Adrenal gland (tissue), 12 donors: ENCODE results near the gene SLC25A43. TPM values are rescaled to one million over a fixed set of nuclear protein-coding genes. Genes with fewer than 3 reads are reported as not detected.

Experiments
- DNase-seq, 7 donors: peaks; one replicate each; pipeline ENCODE4 v3.0.0-alpha.2; 2019 to 2020
- H3K27ac ChIP-seq, 5 donors: fragments of 200-600 bp; sonication (generic) in 4 of 5; 1 replicate in 3 of 5; 2 replicates in 2 of 5; pipeline versions ENCODE4 v1.5.1 to v1.8.0; 2016 to 2020; ENCODE audit warnings: mild to moderate bottlenecking in 1 of 5
- H3K27me3 ChIP-seq: fragments of 200-600 bp; 2 replicates; pipeline ENCODE4 v1.8.0; 2021
- H3K36me3 ChIP-seq, 2 donors: fragments of 200-600 bp; replicated peaks in 1 of 2; 1 replicate in 1 of 2; 2 replicates in 1 of 2; pipeline versions ENCODE4 v1.5.1 to v1.8.0; 2018 to 2022
- H3K4me1 ChIP-seq, 2 donors: fragments of 200-600 bp; replicated peaks in 1 of 2; 1 replicate in 1 of 2; 2 replicates in 1 of 2; pipeline versions ENCODE4 v1.5.1 to v1.8.0; 2018 to 2021
- H3K4me3 ChIP-seq, 4 donors: fragments of 200-600 bp; sonication (generic) in 3 of 4; one replicate each; pipeline ENCODE4 v1.5.1; 2016 to 2018
- H3K9me3 ChIP-seq, 3 donors: fragments of 200-600 bp; sonication (generic) in 1 of 3; replicated peaks in 1 of 3; 1 replicate in 2 of 3; 2 replicates in 1 of 3; pipeline versions ENCODE4 v1.5.1 to v1.8.0; 2016 to 2021
- POLR2A ChIP-seq, 2 donors: fragments of 450-650 bp; IDR thresholded peaks; one replicate each; pipeline ENCODE4 v1.6.1; 2017; ENCODE audit warnings: antibody characterized with exemption in 2 of 2, mild to moderate bottlenecking in 2 of 2, moderate library complexity in 1 of 2
- WGBS, 4 donors: extraction: QIAGEN DNeasy Blood & Tissue Kit in 2 of 4; methylation state at CpG; one replicate each; pipeline versions ENCODE4 v1.1.5 to v1.1.7; 2013 to 2017; 5-methylcytosine and 5-hydroxymethylcytosine counted together
- intact Hi-C, 2 donors: fragments of 100-400 bp; cut with DNase I; formaldehyde crosslinking; loops; one replicate each; pipeline versions ENCODE4 v1.14.1 to v1.15.0; 2022 to 2023
- polyA plus RNA-seq, 3 donors: library from polyadenylated mRNA; stranded (reverse); fragments of 200-250 nt in 2 of 3; fragments of 350-450 nt in 1 of 3; fragmentation: Illumina TruSeq in 1 of 3; extraction: RNeasy Lipid Tissue Mini Kit (QIAGEN cat#74804) in 1 of 3; gene quantifications; one replicate each; pipeline ENCODE4 v1.2.3, GENCODE V29; 2013 to 2014
- total RNA-seq, 9 donors: library from RNA; depleted of rRNA in 4 of 9; stranded (reverse); fragments of >200 nt in 4 of 9; fragments of 120-200 nt in 1 of 9; fragmentation: NEBNext Ultra II Directional in 1 of 9; extraction: Animal tissue kit (Norgen Biotek cat#: 25700) in 1 of 9; gene quantifications; one replicate each; pipeline versions ENCODE4 v1.1.0 to v1.2.4, GENCODE V29; 2013 to 2023
- TF ChIP-seq, protein P1 (sequence below), 6 experiments: fragments of 450-650 bp in 4 of 6; fragments of 200-600 bp in 2 of 6; sonication (generic) in 1 of 6; IDR thresholded peaks; 1 replicate in 5 of 6; 2 replicates in 1 of 6; pipeline versions ENCODE4 v1.5.1 to v1.8.0; 2016 to 2021; ENCODE audit warnings: antibody characterized with exemption in 6 of 6, mild to moderate bottlenecking in 2 of 6, moderate library complexity in 1 of 6
- donor health status: healthy with polysubstance abuse.
- donor health status: Bipolar disorder and iron deficiency.
- donor health status: DM: yes; HTN: yes; CAD: no.
- donor health status: DM: no; HTN: no; CAD: no.
- donor health status: DM: no; HTN: no; CAD: no.
- donor health status: DM: yes; HTN: yes; CAD: no.

The SLC25A43 gene
- total and polyA plus RNA-seq, 12 donors: 0.72 to 10.2 (median 3.8) TPM

DNA sequence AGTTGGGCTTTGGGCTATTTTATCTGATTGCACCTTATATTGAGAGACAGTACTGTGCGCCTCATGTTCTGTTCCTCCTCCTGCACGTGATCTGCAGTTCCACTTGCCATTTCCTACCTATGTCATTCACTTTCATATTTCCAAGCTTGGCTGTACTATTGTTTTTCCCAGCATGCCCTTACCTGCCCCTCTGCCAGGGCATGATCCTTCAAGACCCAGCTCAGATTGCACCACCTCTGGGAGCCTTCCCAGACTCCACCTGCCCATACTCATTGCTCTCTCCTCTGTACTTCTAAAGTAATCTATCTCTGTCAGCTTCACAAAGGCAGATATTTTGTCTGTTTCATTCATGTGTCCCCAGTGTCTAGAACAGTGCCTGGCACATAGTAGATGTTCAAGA is 80.7 kb downstream of the SLC25A43 start:
- intact Hi-C loops: no loop called here
- Histone ChIP-seq H3K9me3 (no peaks in the 10 kb centered on the region), H3K27ac (no peak overlapping the region), H3K27me3 (no peaks in the 10 kb centered on the region), H3K4me3 (no peak overlapping the region), H3K36me3 (no peaks in the 10 kb centered on the region), H3K4me1 (peaks cover 6 to 8% of the 10 kb centered on the region in 2 donors)
- no peak for DNase-seq
- WGBS, 4 donors: 82 to 92% (median 88%) methylated on average over 2 of the region's 2 CpGs
- TF ChIP-seq, protein P1, sequence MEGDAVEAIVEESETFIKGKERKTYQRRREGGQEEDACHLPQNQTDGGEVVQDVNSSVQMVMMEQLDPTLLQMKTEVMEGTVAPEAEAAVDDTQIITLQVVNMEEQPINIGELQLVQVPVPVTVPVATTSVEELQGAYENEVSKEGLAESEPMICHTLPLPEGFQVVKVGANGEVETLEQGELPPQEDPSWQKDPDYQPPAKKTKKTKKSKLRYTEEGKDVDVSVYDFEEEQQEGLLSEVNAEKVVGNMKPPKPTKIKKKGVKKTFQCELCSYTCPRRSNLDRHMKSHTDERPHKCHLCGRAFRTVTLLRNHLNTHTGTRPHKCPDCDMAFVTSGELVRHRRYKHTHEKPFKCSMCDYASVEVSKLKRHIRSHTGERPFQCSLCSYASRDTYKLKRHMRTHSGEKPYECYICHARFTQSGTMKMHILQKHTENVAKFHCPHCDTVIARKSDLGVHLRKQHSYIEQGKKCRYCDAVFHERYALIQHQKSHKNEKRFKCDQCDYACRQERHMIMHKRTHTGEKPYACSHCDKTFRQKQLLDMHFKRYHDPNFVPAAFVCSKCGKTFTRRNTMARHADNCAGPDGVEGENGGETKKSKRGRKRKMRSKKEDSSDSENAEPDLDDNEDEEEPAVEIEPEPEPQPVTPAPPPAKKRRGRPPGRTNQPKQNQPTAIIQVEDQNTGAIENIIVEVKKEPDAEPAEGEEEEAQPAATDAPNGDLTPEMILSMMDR (IDR thresholded peaks at IDR 0.05): no peak
- no peak for TF ChIP-seq POLR2A (IDR thresholded peaks at IDR 0.05)

DNA sequence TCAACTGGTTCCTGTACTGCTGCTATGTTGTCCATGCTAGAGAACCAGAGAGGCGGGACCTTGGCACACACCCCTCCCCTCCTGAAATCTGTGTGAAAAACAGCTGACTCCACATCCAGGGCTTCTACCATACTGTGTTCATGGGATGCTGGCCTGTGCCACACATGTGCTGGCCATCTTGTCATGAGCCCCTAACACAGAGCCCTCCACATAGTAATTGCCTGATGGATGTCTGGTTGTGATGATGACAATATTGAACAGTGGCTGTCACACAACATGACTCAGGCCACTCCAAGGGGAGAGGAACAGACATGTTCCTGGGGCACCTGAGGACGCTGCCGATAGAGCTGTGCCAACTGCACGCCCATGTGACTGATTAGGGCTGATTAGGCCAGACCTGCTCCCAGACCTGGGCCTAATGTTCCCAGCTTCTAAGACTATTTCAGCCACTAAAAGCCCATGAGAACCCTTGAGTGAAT is 82.2 kb downstream of the SLC25A43 start:
- WGBS, 4 donors: 43 to 100% (median 80%) methylated on average over 1 to 4 of the region's 4 CpGs; no CpG with 5 or more reads in 1 of the 4 donors
- no peaks in the 10 kb centered on the region for H3K9me3 ChIP-seq
- H3K36me3 ChIP-seq: no peaks in the 10 kb centered on the region
- H3K27ac ChIP-seq: peak overlapping the region in 3 of 5 donors; percentile 13 to 72 (median 37)
- H3K27me3 ChIP-seq: no peaks in the 10 kb centered on the region
- peaks cover 6 to 8% of the 10 kb centered on the region in 2 donors for H3K4me1 ChIP-seq
- intact Hi-C loops: no loop called here
- peak in 6 of 7 donors; percentile 54 to 91 (median 68) for DNase-seq
- no peak overlapping the region for H3K4me3 ChIP-seq
- TF ChIP-seq, protein P1 (IDR thresholded peaks at IDR 0.05): no peak
- TF ChIP-seq POLR2A (IDR thresholded peaks at IDR 0.05): no peak

DNA sequence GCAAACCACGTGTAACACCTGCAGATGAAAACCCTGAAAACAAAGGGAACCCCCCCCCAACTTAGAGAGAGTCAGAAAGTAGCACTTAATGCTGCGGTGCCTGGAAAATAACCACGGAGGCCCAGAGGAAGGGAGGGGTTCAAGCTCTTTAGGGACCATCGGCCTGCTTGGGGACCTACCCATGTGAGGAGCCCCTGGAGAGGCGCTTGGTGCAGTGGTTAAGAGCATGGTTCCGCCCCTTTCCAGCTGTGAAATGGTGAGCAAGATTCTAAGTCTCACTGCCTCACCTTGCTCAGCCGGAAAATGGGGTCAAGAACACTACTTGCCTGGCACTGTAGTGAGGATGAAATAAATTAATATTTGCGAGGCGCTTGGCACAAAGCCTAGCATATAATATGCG is 82.9 kb downstream of the SLC25A43 start:
- H3K4me3 ChIP-seq: peak overlapping the region in 1 of 4 donors; percentile 47
- no peak for DNase-seq
- peak overlapping the region in 4 of 5 donors; percentile 56 to 83 (median 72) for H3K27ac ChIP-seq
- TF ChIP-seq, protein P1 (IDR thresholded peaks at IDR 0.05): no peak
- TF ChIP-seq POLR2A (IDR thresholded peaks at IDR 0.05): no peak
- H3K9me3 ChIP-seq: no peaks in the 10 kb centered on the region
- H3K36me3 ChIP-seq: no peaks in the 10 kb centered on the region
- peaks cover 6 to 8% of the 10 kb centered on the region in 2 donors for H3K4me1 ChIP-seq
- H3K27me3 ChIP-seq: no peaks in the 10 kb centered on the region
- WGBS, 4 donors: 53 to 66% (median 58%) methylated on average over 3 to 10 of the region's 10 CpGs
- intact Hi-C loops: no loop called here

DNA sequence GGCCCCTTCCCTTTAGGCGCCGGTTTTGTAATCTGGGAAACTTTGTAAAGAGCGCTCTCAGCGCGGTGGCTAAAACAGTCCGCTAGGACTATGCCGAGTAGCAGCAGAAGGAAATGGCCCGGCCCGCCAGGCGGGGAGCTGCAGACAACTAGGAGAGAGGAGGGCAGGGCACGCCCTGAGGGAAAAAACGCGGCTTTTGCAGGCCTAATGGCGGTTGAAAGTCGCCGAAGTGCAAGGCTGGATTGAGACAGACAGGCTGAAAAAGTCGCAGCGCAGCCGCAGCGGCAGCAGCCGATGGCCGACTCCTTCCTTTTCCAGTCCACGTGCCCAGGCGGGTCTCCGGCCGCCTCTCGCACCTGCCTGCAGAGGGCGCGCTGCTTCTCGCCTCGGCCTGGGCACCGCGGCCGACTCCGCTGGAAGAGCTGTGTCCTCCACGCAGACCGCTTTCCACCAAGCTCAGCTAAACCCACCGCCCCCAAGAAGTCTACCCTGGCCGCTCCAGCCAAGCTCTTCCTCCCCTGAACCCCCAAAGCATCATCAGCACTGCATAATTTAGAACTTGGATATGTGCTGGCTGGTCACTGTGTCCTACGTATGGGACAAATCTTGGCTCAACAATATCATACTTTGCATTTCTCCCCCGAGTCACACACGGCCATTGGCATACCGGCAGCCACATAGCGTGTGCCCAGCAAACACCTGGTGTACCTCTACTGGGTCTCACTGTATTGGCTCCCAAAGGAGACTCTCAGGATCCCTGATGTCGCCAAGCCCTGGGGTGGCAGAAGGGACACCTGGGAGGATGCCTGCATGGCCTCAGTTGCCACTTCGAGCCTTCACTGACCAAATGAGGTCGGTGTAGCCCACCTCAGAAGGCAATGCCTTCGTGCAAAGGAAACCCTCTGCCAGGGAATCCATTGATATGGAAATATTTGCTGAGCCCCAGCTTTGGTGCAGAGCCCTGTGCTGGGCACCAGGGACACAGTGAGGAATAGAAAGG is 83.6 kb downstream of the SLC25A43 start:
- peaks cover 6 to 8% of the 10 kb centered on the region in 2 donors for H3K4me1 ChIP-seq
- H3K27ac ChIP-seq: peak overlapping the region in 4 of 5 donors; percentile 56 to 83 (median 72)
- H3K36me3 ChIP-seq: no peaks in the 10 kb centered on the region
- H3K27me3 ChIP-seq: no peaks in the 10 kb centered on the region
- H3K4me3 ChIP-seq: peak overlapping the region in 1 of 4 donors; percentile 47
- 11 to 42% (median 36%) methylated on average over 32 to 48 of the region's 48 CpGs; no CpG with 5 or more reads in 1 of the 4 donors for WGBS, 4 donors
- TF ChIP-seq, protein P1 (IDR thresholded peaks at IDR 0.05): peak; percentile 54 to 65 (median 62)
- TF ChIP-seq POLR2A (IDR thresholded peaks at IDR 0.05): peak in 1 of 2 donors; percentile 44
- DNase-seq: peak; percentile 64 to 81 (median 66)
- no peaks in the 10 kb centered on the region for H3K9me3 ChIP-seq
- intact Hi-C loops: no loop called here
